Psoas muscle (tissue), 8 donors: ENCODE measurements around the gene NACAD. TPM values are rescaled to one million over a fixed set of nuclear protein-coding genes. Genes with fewer than 3 reads are reported as not detected.

Experiments used
- ATAC-seq, 4 donors: fragments of 200-7000 bp; cut with Tn5 transposase; one replicate each; pipeline ENCODE4 v1.9.1; 2020; ENCODE audit warnings: moderate library complexity in 3 of 4, mild to moderate bottlenecking in 2 of 4
- DNase-seq, 2 donors: peaks; one replicate each; pipeline ENCODE4 v3.0.0-alpha.2; 2020
- H3K27ac ChIP-seq: fragments of 200-600 bp; one replicate; pipeline ENCODE4 v1.8.0; 2022
- H3K27me3 ChIP-seq, 3 donors: fragments of 200-600 bp in 1 of 3; one replicate each; pipeline versions ENCODE4 v1.6.1 to v1.8.0; 2013 to 2022; ENCODE audit warnings: low read length in 2 of 3, mild to moderate bottlenecking in 2 of 3, moderate library complexity in 1 of 3; ENCODE audit not compliant: insufficient read depth in 3 of 3
- H3K36me3 ChIP-seq, 2 donors: fragments of 200-600 bp in 1 of 2; one replicate each; pipeline versions ENCODE4 v1.6.1 to v1.8.0; 2013 to 2022; ENCODE audit warnings: low read depth in 1 of 2, mild to moderate bottlenecking in 1 of 2, moderate library complexity in 1 of 2; ENCODE audit not compliant: insufficient read depth in 1 of 2
- H3K4me1 ChIP-seq: fragments of 200-600 bp; one replicate; pipeline ENCODE4 v1.8.0; 2022
- H3K4me3 ChIP-seq: fragments of 200-600 bp; one replicate; pipeline ENCODE4 v1.8.0; 2022; ENCODE audit warnings: mild to moderate bottlenecking
- H3K9me3 ChIP-seq: fragments of 200-600 bp; one replicate; pipeline ENCODE4 v1.8.0; 2022
- WGBS, 3 donors: extraction: QIAGEN DNeasy Blood & Tissue Kit; methylation state at CpG; one replicate each; pipeline versions ENCODE4 v1.1.6 to v1.1.7; 2013; 5-methylcytosine and 5-hydroxymethylcytosine counted together
- intact Hi-C, 2 donors: fragments of 100-400 bp; cut with DNase I; formaldehyde crosslinking; loops; one replicate each; pipeline versions ENCODE4 v1.11.0 to v1.14.2; 2022
- polyA plus RNA-seq, 3 donors: library from polyadenylated mRNA; stranded (reverse); fragments of 200-250 nt; gene quantifications; one replicate each; pipeline ENCODE4 v1.2.3, GENCODE V29; 2013
- total RNA-seq, 4 donors: library from RNA; stranded (reverse); fragmentation: NEBNext Ultra II Directional in 2 of 4; extraction: Animal tissue kit (Norgen Biotek cat#: 25700) in 2 of 4; gene quantifications; one replicate each; pipeline versions ENCODE4 v1.2.1 to v1.2.4, GENCODE V29; 2021 to 2023
- TF ChIP-seq, protein P1 (sequence below): fragments of 200-600 bp; IDR thresholded peaks from one replicate; pipeline ENCODE4 v1.8.0; 2022; ENCODE audit warnings: antibody characterized with exemption
- donor health status: healthy with polysubstance abuse.
- donor health status: DM: no; HTN: no; CAD: no; lungs with moderate emphysema.
- donor health status: Bipolar disorder and iron deficiency.
- donor health status: healthy.
- donor health status: DM: yes; HTN: yes; CAD: no.
- donor health status: DM: no; HTN: no; CAD: no.
- donor health status: DM: no; HTN: no; CAD: no.
- donor health status: DM: yes; HTN: yes; CAD: no.

The NACAD gene
- total and polyA plus RNA-seq, 7 donors = 0.23 to 1.4 (median 1.1) TPM

DNA sequence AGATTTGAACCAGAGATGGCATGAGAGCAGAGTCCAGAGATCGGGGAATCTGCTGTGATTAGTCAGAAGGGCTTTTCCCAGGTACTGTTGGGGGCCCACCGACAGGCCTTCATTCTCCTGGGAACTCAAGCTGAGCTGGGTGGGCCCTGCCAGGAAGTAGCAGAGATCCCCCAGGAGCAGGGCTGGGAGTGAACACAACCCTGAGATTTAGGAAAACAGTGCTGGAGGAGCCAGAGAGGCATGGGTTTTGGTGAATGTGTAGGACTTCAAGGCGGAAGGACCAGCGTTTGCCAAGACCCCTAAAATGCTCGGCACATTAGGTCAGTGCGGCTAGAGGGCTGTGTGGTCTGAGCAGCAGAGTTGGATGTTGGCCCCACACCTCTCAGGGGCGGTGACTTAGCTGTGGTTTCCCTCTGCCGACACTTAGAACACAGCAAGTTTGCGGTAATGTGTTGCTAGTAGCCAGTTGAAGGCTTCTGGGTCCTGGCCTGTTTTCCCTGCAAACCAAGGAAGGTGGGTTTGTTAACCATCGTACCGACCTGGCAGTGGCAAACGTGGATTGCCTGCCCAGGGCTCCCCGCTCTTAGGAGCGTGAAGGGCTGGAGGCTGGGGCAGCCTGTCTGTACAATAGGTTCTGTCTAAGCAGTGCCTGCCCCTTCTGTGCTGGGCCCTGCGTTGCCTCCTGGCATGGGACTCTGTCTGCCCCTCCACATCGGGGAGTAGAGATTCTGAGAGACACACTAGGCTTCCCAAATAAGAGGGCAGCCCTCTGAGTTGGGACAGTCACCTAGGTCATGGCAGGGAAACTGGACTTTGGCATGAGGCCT, 14.0 kb downstream of the NACAD start:
- Histone ChIP-seq H3K4me3 (no peak overlapping the region), H3K36me3 (peaks cover 0 to 82% of the 10 kb centered on the region in 2 donors), H3K4me1 (no peaks in the 10 kb centered on the region), H3K27ac (no peak overlapping the region), H3K9me3 (no peaks in the 10 kb centered on the region), H3K27me3 (no peaks in the 10 kb centered on the region)
- TF ChIP-seq, protein P1, sequence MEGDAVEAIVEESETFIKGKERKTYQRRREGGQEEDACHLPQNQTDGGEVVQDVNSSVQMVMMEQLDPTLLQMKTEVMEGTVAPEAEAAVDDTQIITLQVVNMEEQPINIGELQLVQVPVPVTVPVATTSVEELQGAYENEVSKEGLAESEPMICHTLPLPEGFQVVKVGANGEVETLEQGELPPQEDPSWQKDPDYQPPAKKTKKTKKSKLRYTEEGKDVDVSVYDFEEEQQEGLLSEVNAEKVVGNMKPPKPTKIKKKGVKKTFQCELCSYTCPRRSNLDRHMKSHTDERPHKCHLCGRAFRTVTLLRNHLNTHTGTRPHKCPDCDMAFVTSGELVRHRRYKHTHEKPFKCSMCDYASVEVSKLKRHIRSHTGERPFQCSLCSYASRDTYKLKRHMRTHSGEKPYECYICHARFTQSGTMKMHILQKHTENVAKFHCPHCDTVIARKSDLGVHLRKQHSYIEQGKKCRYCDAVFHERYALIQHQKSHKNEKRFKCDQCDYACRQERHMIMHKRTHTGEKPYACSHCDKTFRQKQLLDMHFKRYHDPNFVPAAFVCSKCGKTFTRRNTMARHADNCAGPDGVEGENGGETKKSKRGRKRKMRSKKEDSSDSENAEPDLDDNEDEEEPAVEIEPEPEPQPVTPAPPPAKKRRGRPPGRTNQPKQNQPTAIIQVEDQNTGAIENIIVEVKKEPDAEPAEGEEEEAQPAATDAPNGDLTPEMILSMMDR = no peak
- ATAC-seq (no peak), DNase-seq (no peak)
- intact Hi-C loops = no loop called here
- 85 to 90% (median 90%) methylated on average over 16 of the region's 16 CpGs for WGBS, 3 donors

DNA sequence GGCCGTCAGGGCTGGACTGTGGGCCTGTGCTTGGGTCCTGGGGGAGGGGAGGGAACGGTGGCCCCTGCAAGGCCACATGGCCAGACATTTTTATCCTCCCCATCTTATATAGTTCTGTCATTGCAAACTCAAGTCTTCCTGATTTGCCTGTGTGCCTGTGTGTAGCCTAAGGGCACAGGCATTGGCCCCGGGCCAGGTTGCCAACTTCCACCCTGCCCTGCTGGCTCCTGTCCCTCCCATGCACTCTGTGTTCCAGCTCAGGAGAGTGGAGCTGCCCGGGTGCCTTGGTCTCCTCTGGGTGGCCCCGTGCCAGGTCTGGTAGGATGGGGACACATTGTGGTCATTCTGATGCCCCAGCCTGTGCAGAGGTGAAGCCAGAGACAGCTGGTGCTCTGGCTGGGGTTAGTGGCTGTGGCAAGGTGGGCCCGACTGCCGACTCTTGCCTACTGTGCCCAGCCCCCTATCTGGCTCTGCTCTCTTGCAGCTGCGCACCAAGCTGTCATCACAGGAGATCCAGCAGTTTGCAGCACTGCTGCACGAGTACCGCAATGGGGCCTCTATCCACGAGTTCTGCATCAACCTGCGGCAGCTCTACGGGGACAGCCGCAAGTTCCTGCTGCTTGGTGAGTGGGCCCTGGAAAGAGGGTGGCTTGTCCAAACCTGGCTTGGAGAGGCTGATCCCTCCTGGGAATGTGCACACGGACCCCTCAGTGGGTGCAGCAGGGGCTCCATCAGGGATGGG, 14.8 kb downstream of the NACAD start:
- intact Hi-C loops = no loop called here
- WGBS, 3 donors = 67 to 75% (median 73%) methylated on average over 15 of the region's 15 CpGs
- Histone ChIP-seq H3K9me3 (no peaks in the 10 kb centered on the region), H3K36me3 (peaks cover 0 to 89% of the 10 kb centered on the region in 2 donors), H3K27me3 (no peaks in the 10 kb centered on the region), H3K4me1 (no peaks in the 10 kb centered on the region), H3K4me3 (no peak overlapping the region), H3K27ac (no peak overlapping the region)
- DNase-seq (no peak), ATAC-seq (peak in 2 of 4 donors; percentile 15 to 21)
- TF ChIP-seq, protein P1 = no peak

DNA sequence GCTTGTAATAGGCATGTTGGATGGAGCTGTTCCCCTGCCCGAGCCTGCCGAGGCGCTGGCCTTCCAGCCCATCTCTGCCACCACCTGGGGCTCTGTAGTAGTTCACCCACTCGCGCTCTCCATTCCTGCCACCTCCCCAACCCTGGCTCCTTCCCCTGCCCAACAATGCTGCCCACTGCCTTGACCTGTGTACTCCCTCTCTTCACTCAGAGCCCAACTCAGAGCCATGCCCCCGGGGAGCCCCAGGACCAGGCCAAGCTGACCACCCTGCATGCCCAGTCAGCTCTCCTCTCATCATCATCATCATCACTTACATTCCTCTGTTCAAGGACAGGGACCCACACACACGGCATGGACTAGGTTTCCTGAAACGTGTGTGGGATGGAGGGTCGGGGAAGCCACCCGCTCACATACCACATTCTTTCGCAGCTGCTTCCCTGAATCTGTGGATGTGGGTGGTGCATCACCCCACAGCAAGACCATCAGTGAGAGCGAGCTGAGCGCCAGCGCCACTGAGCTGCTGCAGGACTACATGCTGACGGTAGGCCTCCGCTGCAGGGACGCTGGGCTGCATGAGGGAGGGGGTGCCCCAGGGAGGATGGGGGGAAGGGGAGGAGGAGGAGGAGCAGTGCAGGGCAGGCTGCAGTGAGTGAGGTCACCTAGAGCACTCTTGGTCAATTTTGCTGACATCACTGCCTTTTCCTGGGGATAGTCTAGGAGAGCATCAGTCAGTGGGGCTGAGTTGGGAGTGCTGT, 15.6 kb downstream of the NACAD start:
- intact Hi-C loops = no loop called here
- Histone ChIP-seq H3K36me3 (peaks cover 2 to 97% of the 10 kb centered on the region in 2 donors), H3K9me3 (no peaks in the 10 kb centered on the region), H3K4me1 (no peaks in the 10 kb centered on the region), H3K27me3 (no peaks in the 10 kb centered on the region), H3K4me3 (no peak overlapping the region), H3K27ac (no peak overlapping the region)
- DNase-seq (no peak), ATAC-seq (no peak)
- 83 to 89% (median 88%) methylated on average over 17 of the region's 17 CpGs for WGBS, 3 donors
- TF ChIP-seq, protein P1 = no peak

DNA sequence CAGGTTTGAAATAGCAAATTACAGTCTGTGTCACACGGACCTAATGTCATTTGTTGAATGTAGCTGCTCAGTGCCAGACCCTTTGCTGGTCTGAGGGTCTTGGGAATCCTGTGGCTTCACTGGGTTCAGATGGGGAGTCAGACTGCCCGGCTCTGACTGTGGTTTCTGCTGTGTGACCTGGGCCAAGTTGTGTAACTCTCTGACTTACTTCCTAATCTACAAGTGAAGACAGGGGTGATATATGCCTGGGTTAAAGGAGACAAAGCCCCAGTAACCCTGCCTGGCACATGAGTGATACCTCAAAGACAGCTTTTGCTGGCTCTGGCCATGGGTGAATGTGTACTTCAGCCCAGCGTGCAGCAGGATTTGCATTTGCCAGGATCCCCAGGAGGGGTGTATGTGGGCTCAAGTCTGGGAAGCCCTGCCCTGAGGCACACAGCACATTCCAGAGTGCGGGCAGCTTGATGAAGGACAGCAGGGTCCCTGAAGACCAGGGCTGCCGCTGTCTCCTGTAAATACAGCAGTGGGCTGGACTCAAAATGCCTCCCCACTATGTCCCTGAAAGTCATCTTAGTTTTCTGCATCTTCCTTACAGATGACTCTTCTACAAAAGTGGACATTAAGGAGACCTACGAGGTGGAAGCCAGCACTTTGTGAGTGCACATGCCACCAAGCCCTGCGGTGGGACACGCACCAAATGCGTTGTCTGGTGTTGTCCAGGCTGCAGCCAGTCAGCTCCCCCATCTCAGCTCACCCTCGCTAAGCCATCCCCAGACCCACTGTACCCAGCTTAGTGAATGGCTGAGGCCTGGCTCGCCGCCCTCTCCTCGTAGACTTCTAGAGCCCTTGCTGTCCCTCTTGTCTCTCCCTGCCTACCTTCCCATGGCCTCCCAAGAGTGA, 16.4 kb downstream of the NACAD start:
- DNase-seq = no peak
- 91 to 95% (median 92%) methylated on average over 13 of the region's 13 CpGs for WGBS, 3 donors

More for the DNA sequence above, 16.4 kb downstream of the NACAD start:
- Histone ChIP-seq H3K36me3 (peaks cover 3 to 99% of the 10 kb centered on the region in 2 donors), H3K27me3 (no peaks in the 10 kb centered on the region), H3K4me3 (no peak overlapping the region), H3K4me1 (no peaks in the 10 kb centered on the region), H3K27ac (no peak overlapping the region), H3K9me3 (no peaks in the 10 kb centered on the region)
- intact Hi-C loops = no loop called here
- ATAC-seq = no peak
- TF ChIP-seq, protein P1 = no peak
